ENCODE results near the gene MLKL.

The MLKL gene

GRCh38 chr16:74736531-74737157 is 36.0 kb upstream of the MLKL start:
- intact Hi-C loops (cut with DNase I; ENCODE audit: low total_unique reads), result no loop called here
- no peaks in the 10 kb centered on the region for H3K36me3 ChIP-seq
- H3K4me1 ChIP-seq, result peaks cover 0 to 6% (median 0%) of the 10 kb centered on the region in 4 donors
- no peak overlapping the region for H3K4me3 ChIP-seq
- no peak overlapping the region for H3K27ac ChIP-seq
- no peaks in the 10 kb centered on the region for H3K9me3 ChIP-seq
- H3K27me3 ChIP-seq, result peaks cover 0 to 53% of the 10 kb centered on the region in 2 donors
- no peak for TF ChIP-seq CTCF (IDR thresholded peaks at IDR 0.05)
- DNase-seq, result no peak

GRCh38 chr16:74735554-74735953 is 34.9 kb upstream of the MLKL start:
- intact Hi-C loops (cut with DNase I; ENCODE audit: low total_unique reads), result no loop called here
- Histone ChIP-seq H3K27me3 (peaks cover 0 to 53% of the 10 kb centered on the region in 2 donors), H3K9me3 (no peaks in the 10 kb centered on the region), H3K4me1 (no peaks in the 10 kb centered on the region), H3K4me3 (no peak overlapping the region), H3K36me3 (no peaks in the 10 kb centered on the region), H3K27ac (no peak overlapping the region)
- TF ChIP-seq CTCF (IDR thresholded peaks at IDR 0.05), result no peak
- DNase-seq, result no peak

- TF ChIP-seq CTCF (IDR thresholded peaks at IDR 0.05), result no peak
- no peak overlapping the region for H3K4me3 ChIP-seq
- H3K27ac ChIP-seq, result no peak overlapping the region
- H3K4me1 ChIP-seq, result no peaks in the 10 kb centered on the region
- DNase-seq, result no peak
- H3K27me3 ChIP-seq, result peaks cover 0 to 51% of the 10 kb centered on the region in 2 donors
- intact Hi-C loops (cut with DNase I; ENCODE audit: low total_unique reads), result no loop called here
- no peaks in the 10 kb centered on the region for H3K9me3 ChIP-seq
- no peaks in the 10 kb centered on the region for H3K36me3 ChIP-seq
These were observed 34.4 kb upstream of the MLKL start for GRCh38 chr16:74735162-74735452.

- Histone ChIP-seq H3K27me3 (peaks cover 0 to 47% of the 10 kb centered on the region in 2 donors), H3K4me1 (peaks cover 0 to 4% (median 0%) of the 10 kb centered on the region in 4 donors), H3K4me3 (no peak overlapping the region), H3K27ac (no peak overlapping the region), H3K36me3 (no peaks in the 10 kb centered on the region), H3K9me3 (no peaks in the 10 kb centered on the region)
- no peak for DNase-seq
- TF ChIP-seq CTCF (IDR thresholded peaks at IDR 0.05), result no peak
- intact Hi-C loops (cut with DNase I; ENCODE audit: low total_unique reads), result no loop called here
These were observed 33.9 kb upstream of the MLKL start for GRCh38 chr16:74734361-74735161.

GRCh38 chr16:74732707-74733350 is 32.2 kb upstream of the MLKL start:
- TF ChIP-seq CTCF (IDR thresholded peaks at IDR 0.05), result no peak
- Histone ChIP-seq H3K36me3 (no peaks in the 10 kb centered on the region), H3K4me3 (no peak overlapping the region), H3K27me3 (peaks cover 0 to 30% of the 10 kb centered on the region in 2 donors), H3K4me1 (peaks cover 0 to 6% (median 0%) of the 10 kb centered on the region in 4 donors), H3K9me3 (no peaks in the 10 kb centered on the region), H3K27ac (no peak overlapping the region)
- intact Hi-C loops (cut with DNase I; ENCODE audit: low total_unique reads), result no loop called here
- DNase-seq, result no peak
